Endothelial cell of umbilical vein (primary cell): ENCODE measurements around the gene VAC14.

Experiments used
- CTCF ChIP-seq, 2 donors: IDR thresholded peaks; 1 replicate in 1 of 2; 2 replicates in 1 of 2; pipeline ENCODE4 v1.5.1; 2011; ENCODE audit warnings: low read length in 2 of 2, mild to moderate bottlenecking in 2 of 2, moderate library complexity in 2 of 2, control low read depth in 1 of 2, inconsistent platforms in 1 of 2, low read depth in 1 of 2; ENCODE audit not compliant: insufficient read depth in 1 of 2; ENCODE audit errors: extremely low read depth in 1 of 2
- EZH2 ChIP-seq: IDR thresholded peaks from 2 replicates; pipeline ENCODE4 v1.6.1; 2012; ENCODE audit warnings: borderline replicate concordance, low read depth, mild to moderate bottlenecking, moderate library complexity, low read length, inconsistent platforms; ENCODE audit not compliant: severe bottlenecking
- POLR2A ChIP-seq: IDR thresholded peaks from 2 replicates; pipeline ENCODE4 v1.6.1; 2012; ENCODE audit warnings: low read depth, mild to moderate bottlenecking, control low read depth, low read length

GRCh38 chr16:70647441-70648359 is 153.3 kb downstream of the VAC14 start:
- no peak for TF ChIP-seq CTCF (IDR thresholded peaks at IDR 0.05; ENCODE audit: extremely low read depth in 1 of 2, insufficient read depth in 1 of 2, low read depth in 1 of 2, low read length in 2 of 2)
- TF ChIP-seq POLR2A, result no peak
- no peak for TF ChIP-seq EZH2
